Neural progenitor cell (in vitro differentiated cells): Measurements from ENCODE around the gene CD40. TPM values are rescaled to one million over a fixed set of nuclear protein-coding genes. Genes with fewer than 3 reads are reported as not detected.
A peak's percentile ranks its signal among the peaks of the same experiment; 100 is the strongest.

Source experiments
- DNase-seq: peaks from one replicate; pipeline ENCODE4 v3.0.0-alpha.2; 2016; ENCODE audit warnings: low spot score
- H2AFZ ChIP-seq: fragments of 200-600 bp; sonication (generic); replicated peaks from 2 replicates; pipeline ENCODE4 v1.6.1; 2016; ENCODE audit warnings: antibody characterized with exemption
- H3F3A ChIP-seq: fragments of 200-600 bp; sonication (generic); 2 replicates; pipeline ENCODE4 v1.6.1; 2016; ENCODE audit warnings: antibody characterized with exemption, low read depth
- H3K27ac ChIP-seq: fragments of 200-600 bp; sonication (generic); 2 replicates; pipeline ENCODE4 v1.5.1; 2016; ENCODE audit warnings: mild to moderate bottlenecking
- H3K27me3 ChIP-seq: fragments of 200-600 bp; sonication (generic); 2 replicates; pipeline ENCODE4 v1.6.1; 2016; ENCODE audit warnings: mild to moderate bottlenecking, moderate library complexity
- H3K36me3 ChIP-seq: fragments of 200-600 bp; sonication (generic); 2 replicates; pipeline ENCODE4 v1.5.1; 2016
- H3K4me1 ChIP-seq: fragments of 200-600 bp; sonication (generic); 2 replicates; pipeline ENCODE4 v1.6.1; 2016; ENCODE audit warnings: mixed run types
- H3K4me2 ChIP-seq: fragments of 200-600 bp; sonication (generic); 2 replicates; pipeline ENCODE4 v1.6.1; 2016
- H3K4me3 ChIP-seq: fragments of 200-600 bp; sonication (generic); 2 replicates; pipeline ENCODE4 v1.5.1; 2016
- H3K79me2 ChIP-seq: fragments of 200-600 bp; sonication (generic); 2 replicates; pipeline ENCODE4 v1.6.1; 2016; ENCODE audit warnings: low read depth
- H3K9ac ChIP-seq: fragments of 200-600 bp; sonication (generic); 2 replicates; pipeline ENCODE4 v1.6.1; 2016
- H3K9me3 ChIP-seq: fragments of 200-600 bp; sonication (generic); 2 replicates; pipeline ENCODE4 v1.5.1; 2016; ENCODE audit warnings: low read depth
- H4K20me1 ChIP-seq: fragments of 200-600 bp; sonication (generic); 2 replicates; pipeline ENCODE4 v1.6.1; 2016; ENCODE audit warnings: low read depth
- H3K27ac Mint-ChIP-seq: 3 replicates; pipeline ENCODE4 v1.8.0; 2021; ENCODE audit warnings: mixed read lengths
- H3K27me3 Mint-ChIP-seq: 2 replicates; pipeline ENCODE4 v1.8.0; 2022; ENCODE audit warnings: low read depth, mild to moderate bottlenecking, inconsistent platforms, moderate library complexity, mixed read lengths; ENCODE audit not compliant: insufficient read depth
- H3K36me3 Mint-ChIP-seq: 3 replicates; pipeline ENCODE4 v1.8.0; 2021; ENCODE audit warnings: mixed read lengths
- H3K4me1 Mint-ChIP-seq: 3 replicates; pipeline ENCODE4 v1.8.0; 2021; ENCODE audit warnings: mixed read lengths
- H3K4me3 Mint-ChIP-seq: 3 replicates; pipeline ENCODE4 v1.8.0; 2021; ENCODE audit warnings: mild to moderate bottlenecking, moderate library complexity, mixed read lengths
- H3K9me3 Mint-ChIP-seq: 3 replicates; pipeline ENCODE4 v1.8.0; 2020; ENCODE audit warnings: mixed read lengths
- CTCF ChIP-seq: fragments of 200-600 bp; sonication (generic); IDR thresholded peaks from 2 replicates; pipeline ENCODE4 v1.5.1; 2017; ENCODE audit warnings: antibody characterized with exemption, mild to moderate bottlenecking
- EZH2 ChIP-seq: fragments of 200-600 bp; sonication (generic); IDR thresholded peaks from 2 replicates; pipeline ENCODE4 v1.6.1; 2017; ENCODE audit warnings: antibody characterized with exemption, mild to moderate bottlenecking, moderate library complexity
- EZH2phosphoT487 ChIP-seq: fragments of 200-600 bp; sonication (generic); IDR thresholded peaks from 2 replicates; pipeline ENCODE4 v1.6.1; 2017; ENCODE audit warnings: antibody characterized with exemption
- total RNA-seq: library from RNA; depleted of rRNA; stranded (reverse); fragments of >200 nt; gene quantifications from 2 replicates; pipeline ENCODE4 v1.2.3, GENCODE V29; 2015; ENCODE audit warnings: low replicate concordance

The CD40 gene
- total RNA-seq, 1 donor from 2014 or later = 11.0 TPM

- Histone ChIP-seq H3K4me1 (peaks cover 13% of the 10 kb centered on the region), H3K4me2 (no peak overlapping the region), H3K4me3 (no peak overlapping the region), H3K27me3 (peaks cover 79% of the 10 kb centered on the region), H2AFZ (no peak overlapping the region), H3K9me3 (no peaks in the 10 kb centered on the region), H3F3A (peaks cover 7% of the 10 kb centered on the region), H4K20me1 (no peaks in the 10 kb centered on the region), H3K9ac (no peak overlapping the region), H3K36me3 (no peaks in the 10 kb centered on the region), H3K79me2 (no peaks in the 10 kb centered on the region), H3K27ac (no peak overlapping the region)
- H3K9me3 Mint-ChIP-seq = no peaks in the 10 kb centered on the region
- no peak overlapping the region for H3K4me3 Mint-ChIP-seq
- no peaks in the 10 kb centered on the region for H3K4me1 Mint-ChIP-seq
- DNase-seq = no peak
- TF ChIP-seq EZH2phosphoT487 (no peak), CTCF (no peak), EZH2 (no peak)
- H3K27ac Mint-ChIP-seq = no peak overlapping the region
- no peaks in the 10 kb centered on the region for H3K36me3 Mint-ChIP-seq
- H3K27me3 Mint-ChIP-seq = peaks cover 4% of the 10 kb centered on the region
Measured at GRCh38 chr20:46111028-46111835, 6.9 kb upstream of the CD40 start.

GRCh38 chr20:46111836-46112212 is 6.3 kb upstream of the CD40 start:
- Histone ChIP-seq H3K36me3 (no peaks in the 10 kb centered on the region), H3K4me3 (no peak overlapping the region), H4K20me1 (no peaks in the 10 kb centered on the region), H2AFZ (no peak overlapping the region), H3K9ac (no peak overlapping the region), H3K79me2 (no peaks in the 10 kb centered on the region), H3K4me1 (peaks cover 13% of the 10 kb centered on the region), H3K27me3 (peaks cover 81% of the 10 kb centered on the region), H3F3A (peaks cover 7% of the 10 kb centered on the region), H3K27ac (no peak overlapping the region), H3K9me3 (no peaks in the 10 kb centered on the region), H3K4me2 (no peak overlapping the region)
- Mint-ChIP-seq H3K9me3 (no peaks in the 10 kb centered on the region), H3K36me3 (no peaks in the 10 kb centered on the region), H3K27me3 (peaks cover 4% of the 10 kb centered on the region), H3K27ac (no peak overlapping the region), H3K4me3 (no peak overlapping the region), H3K4me1 (no peaks in the 10 kb centered on the region)
- TF ChIP-seq EZH2phosphoT487 (no peak), EZH2 (no peak), CTCF (no peak)
- no peak for DNase-seq

- DNase-seq = peak; percentile 60
- Histone ChIP-seq H3K4me3 (no peak overlapping the region), H4K20me1 (no peaks in the 10 kb centered on the region), H2AFZ (no peak overlapping the region), H3F3A (peaks cover 9% of the 10 kb centered on the region), H3K4me1 (peaks cover 13% of the 10 kb centered on the region), H3K36me3 (no peaks in the 10 kb centered on the region), H3K27me3 (peaks cover 81% of the 10 kb centered on the region), H3K9ac (no peak overlapping the region), H3K79me2 (no peaks in the 10 kb centered on the region), H3K9me3 (no peaks in the 10 kb centered on the region), H3K4me2 (peak overlapping the region; percentile 23), H3K27ac (peak overlapping the region; percentile 57)
- H3K4me1 Mint-ChIP-seq = no peaks in the 10 kb centered on the region
- TF ChIP-seq EZH2 = no peak
- no peaks in the 10 kb centered on the region for H3K9me3 Mint-ChIP-seq
- H3K36me3 Mint-ChIP-seq = no peaks in the 10 kb centered on the region
- peaks cover 5% of the 10 kb centered on the region for H3K27me3 Mint-ChIP-seq
- no peak overlapping the region for H3K4me3 Mint-ChIP-seq
- no peak overlapping the region for H3K27ac Mint-ChIP-seq
Measured at GRCh38 chr20:46112430-46113112, 5.5 kb upstream of the CD40 start.

- H4K20me1 ChIP-seq = no peaks in the 10 kb centered on the region
- H3K36me3 Mint-ChIP-seq = no peaks in the 10 kb centered on the region
- H3K9me3 ChIP-seq = no peaks in the 10 kb centered on the region
- H3K27me3 ChIP-seq = peaks cover 79% of the 10 kb centered on the region
- peaks cover 13% of the 10 kb centered on the region for H3K4me1 ChIP-seq
- no peak overlapping the region for H3K9ac ChIP-seq
- no peak for DNase-seq
- H3K9me3 Mint-ChIP-seq = no peaks in the 10 kb centered on the region
- peaks cover 2% of the 10 kb centered on the region for H3K4me1 Mint-ChIP-seq
- peaks cover 6% of the 10 kb centered on the region for H3K27me3 Mint-ChIP-seq
- H3K4me3 ChIP-seq = no peak overlapping the region
- peaks cover 14% of the 10 kb centered on the region for H3F3A ChIP-seq
- TF ChIP-seq CTCF (no peak), EZH2phosphoT487 (no peak), EZH2 (no peak)
- no peak overlapping the region for H3K4me3 Mint-ChIP-seq
- H3K36me3 ChIP-seq = no peaks in the 10 kb centered on the region
- H3K27ac Mint-ChIP-seq = no peak overlapping the region
- no peak overlapping the region for H2AFZ ChIP-seq
- no peaks in the 10 kb centered on the region for H3K79me2 ChIP-seq
- H3K4me2 ChIP-seq = peak overlapping the region; percentile 23
- peak overlapping the region; percentile 57 for H3K27ac ChIP-seq
Measured at GRCh38 chr20:46113113-46113470, 5.0 kb upstream of the CD40 start.
